Stimulated activated CD4-positive, alpha-beta T cell treated with anti-CD3 and anti-CD28 coated beads, Interleukin-1b, Interleukin-23, amount 100 ng/mL, for 1 hour (primary cell): ENCODE data around the gene SPTSSA.
A peak's percentile ranks its signal among the peaks of the same experiment; 100 is the strongest.
"Not testable (repeated sequence)": the region's sequence is repeated elsewhere in the genome, so short reads cannot be mapped to it uniquely, and the experiment has no call there.

ENCODE experiments used
- DNase-seq, 2 donors: peaks; one replicate each; pipeline ENCODE4 v3.0.0-alpha.2; 2020; ENCODE audit warnings: low read depth in 2 of 2

SPTSSA gene, protein sequence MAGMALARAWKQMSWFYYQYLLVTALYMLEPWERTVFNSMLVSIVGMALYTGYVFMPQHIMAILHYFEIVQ

DNA sequence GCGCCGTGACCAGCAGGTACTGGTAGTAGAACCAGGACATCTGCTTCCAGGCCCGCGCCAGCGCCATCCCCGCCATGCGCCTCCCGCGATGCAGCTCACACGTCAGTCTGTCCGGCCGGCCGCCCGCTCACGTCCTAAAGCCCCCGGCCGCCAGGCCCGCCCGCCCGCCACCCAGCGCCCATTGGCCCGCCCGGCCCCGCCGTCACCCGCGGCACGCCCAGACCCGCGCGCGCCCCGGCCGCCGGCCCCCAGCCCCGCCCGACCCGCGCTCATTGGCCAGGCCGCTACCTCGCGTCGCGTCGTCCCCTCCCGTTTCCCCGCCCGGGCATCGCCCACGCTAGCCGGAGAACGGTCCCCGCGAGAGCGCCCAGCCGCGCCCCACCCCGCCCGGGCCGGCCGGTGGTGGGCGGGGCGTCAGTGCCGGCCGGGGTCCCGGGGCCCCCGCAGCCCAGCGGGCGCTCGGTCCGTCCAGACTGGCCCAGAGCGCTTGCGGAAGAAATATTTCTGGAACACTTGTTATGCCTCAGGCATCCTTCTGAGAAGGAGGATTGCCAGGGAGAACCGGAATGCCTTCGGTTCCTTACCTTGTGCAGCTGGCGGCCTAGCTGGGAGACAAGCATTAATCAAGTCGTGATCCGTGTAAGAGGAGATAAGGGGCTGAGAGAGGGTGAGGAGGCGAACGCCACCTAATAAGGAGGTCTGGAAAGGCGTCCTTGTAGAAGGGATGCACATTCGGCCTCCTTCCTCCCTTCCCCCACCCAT lies at the start of gene SPTSSA:
Gene SPTSSA (minus strand): TSS at position 109 of the 762 bp plus-strand sequence. CDS start 33 bp downstream, at position 76.
- peak; percentile 61 to 79 for DNase-seq

DNA sequence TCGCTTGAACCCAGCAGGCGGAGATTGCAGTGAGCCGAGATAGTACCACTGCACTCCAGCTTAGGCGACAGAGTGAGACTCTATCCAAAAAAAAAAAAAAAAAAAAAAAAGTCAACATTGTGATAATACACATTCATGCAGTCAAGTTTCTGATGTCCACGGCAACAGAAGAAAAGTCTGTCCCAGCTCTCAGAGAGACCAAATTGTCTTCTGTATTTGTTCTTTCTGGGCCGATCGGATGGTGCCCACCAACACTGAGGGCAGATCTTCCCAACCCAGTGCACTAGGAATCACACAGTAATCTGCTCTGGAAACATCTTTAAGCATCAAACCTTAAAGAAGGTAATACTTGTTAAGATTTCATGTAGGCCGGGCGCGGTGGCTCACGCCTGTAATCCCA lies 45.8 kb upstream of the SPTSSA start:
- DNase-seq = no peak

DNA sequence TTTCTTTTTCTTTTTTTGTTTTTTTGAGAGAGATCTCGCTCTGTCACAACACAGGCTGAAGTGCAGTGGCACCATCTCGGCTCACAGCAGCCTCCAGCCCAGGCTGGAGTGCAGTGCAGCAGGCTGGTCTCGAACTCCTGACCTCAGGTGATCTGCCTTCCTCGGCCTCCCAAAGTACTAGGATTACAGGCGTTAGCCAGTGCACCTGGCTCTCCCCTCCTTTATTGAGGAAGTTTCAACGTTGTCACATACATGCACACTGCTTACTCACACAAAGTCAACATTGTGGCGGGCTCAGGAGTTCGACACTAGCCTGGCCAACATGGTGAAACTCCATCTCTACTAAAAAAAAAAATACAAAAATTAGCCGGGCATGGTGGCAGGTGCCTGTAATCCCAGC lies 45.4 kb upstream of the SPTSSA start:
- DNase-seq = no peak

DNA sequence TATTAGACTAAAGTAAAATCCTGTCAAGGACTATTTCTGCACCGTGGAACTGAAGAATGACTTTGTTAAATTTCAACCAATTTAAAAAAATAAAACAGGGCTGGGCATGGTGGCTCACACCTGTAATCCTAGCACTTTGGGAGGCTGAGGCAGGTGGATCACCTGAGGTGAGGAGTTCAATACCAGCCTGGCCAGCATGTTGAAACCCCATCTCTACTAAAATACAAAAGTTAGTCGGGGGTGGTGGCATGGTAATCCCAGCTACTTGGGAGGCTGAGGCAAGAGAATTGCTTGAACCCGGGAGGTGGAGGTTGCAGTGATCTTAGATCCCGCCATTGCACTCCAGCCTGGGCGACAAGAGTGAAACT lies 43.1 kb upstream of the SPTSSA start:
- not testable (repeated sequence) for DNase-seq

DNA sequence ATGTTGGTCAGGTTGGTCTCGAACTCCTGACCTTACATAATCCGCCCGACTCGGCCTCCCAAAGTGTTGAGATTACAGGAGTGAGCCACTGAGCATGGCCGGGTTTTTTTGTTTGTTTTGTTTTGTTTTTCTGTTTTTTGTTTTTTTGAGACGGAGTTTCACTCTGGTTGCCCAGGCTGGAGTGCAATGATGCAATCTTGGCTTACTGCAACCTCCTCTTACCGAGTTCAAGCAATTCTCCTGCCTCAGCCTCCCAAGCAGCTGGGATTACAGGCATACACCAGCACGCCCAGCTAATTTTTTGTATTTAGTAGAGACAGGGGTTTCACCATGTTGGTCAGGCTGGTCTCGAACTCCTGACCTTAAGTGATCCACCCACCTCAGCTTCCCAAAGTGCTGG lies 42.0 kb upstream of the SPTSSA start:
- DNase-seq = not testable (repeated sequence)

DNA sequence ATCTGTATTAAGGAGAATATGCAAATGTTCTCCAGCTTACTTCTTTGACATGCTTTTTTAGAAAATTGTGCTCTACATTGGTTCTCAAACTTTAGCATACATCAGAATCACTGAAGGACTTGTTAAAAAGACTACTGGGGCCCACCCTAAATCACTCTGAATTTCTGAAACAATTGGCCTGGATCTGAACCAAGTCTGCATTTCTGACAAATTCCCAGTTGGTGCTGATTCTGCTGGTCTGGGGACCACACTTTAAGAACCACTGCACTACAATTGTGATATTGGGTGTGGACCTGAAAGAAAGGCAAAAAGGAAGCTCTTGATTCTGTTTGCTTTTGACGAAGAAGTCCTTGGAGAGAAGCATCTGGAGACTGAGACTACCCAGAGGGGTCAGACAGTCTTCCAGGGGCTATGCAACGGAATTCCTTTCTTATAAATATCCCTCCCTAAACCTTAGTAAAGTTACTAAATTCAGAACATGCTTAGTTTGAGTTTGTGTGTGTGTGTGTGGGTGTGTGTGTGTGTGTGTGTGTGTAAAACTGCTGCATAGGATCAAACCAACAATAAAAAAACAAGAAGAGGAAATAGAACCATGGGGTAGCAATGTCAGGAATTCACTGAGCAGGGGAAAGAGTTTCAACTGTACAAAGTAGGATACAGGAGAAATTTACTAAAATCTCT lies 40.6 kb upstream of the SPTSSA start:
- no peak for DNase-seq

DNA sequence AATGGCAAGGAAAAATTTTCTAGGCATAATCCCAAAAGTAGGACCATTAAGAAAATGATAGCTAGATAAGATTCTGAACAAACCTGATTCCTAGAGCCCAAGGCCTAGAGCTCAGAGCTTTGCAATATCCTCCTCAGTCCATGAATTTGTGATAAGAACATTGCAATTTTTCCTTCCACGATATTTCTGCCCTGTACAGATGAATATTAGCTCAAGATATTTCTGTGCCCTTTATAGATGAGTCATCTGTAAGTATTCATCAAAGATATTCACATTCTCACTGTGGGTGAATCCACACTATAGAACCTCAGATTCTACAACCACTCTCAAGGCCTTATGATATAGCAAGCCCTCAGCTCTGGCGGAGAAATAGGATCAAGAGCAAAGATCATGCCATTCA lies 40.0 kb upstream of the SPTSSA start:
- DNase-seq = no peak

DNA sequence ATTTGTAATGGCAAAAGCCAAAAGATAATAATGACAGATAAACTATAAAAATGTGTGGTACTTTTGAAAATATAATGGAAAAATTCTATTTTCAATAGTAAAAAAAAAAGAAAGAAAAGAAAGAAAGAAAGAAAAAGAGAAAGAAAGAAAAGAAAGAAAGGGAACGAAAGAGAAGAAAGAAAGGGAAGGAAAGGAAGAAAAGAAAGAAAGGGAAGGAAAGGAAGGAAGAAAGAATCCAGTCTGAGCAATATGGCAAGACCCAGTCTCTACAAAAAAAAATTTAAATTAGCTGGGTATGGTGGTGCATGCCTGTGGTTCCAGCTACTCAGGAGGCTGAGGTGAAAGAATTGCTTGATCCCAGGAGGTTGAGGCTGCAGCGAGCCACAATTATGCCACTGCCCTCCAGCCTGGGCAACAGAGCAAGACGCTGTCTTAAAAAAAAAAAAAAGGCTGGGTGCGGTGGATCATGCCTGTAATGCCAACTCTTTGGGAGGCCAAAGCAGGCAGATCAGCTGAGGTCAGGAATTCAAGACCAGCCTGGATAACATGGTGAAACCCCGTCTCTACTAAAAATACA lies 39.1 kb upstream of the SPTSSA start:
- no peak for DNase-seq

DNA sequence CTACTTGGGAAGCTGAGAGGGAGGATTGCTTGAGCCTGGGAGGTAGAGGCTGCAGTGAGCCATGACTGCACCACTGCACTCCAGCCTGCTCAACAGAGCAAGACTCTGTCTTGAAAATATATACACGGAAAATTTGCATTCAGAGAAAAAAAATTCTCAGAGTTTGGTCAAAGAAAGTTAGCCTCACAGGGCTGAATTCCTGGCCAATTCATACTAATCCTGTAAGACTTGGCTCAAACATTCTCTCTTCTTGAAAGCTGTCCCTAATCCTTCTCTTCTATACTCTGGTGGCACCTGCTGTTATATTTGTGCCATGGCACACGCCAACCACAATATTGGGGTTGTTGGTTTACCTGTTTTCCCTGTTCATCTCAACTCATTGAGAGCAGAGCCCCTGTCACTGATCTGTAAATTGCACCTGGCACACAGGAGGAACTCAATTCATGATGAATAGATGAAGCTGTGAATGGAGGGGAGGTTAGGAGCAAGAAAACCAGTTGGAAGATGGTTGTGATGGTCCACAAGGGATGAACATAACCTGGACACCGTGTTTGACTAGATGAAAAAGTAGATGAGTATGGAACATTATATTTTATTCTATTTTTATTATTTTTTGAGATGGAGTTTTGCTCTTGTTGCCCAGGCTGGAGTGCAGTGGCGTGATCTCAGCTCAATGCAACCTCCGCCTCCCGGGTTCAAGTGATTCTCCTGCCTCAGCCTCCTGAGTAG lies 36.8 kb upstream of the SPTSSA start:
- DNase-seq = no peak

DNA sequence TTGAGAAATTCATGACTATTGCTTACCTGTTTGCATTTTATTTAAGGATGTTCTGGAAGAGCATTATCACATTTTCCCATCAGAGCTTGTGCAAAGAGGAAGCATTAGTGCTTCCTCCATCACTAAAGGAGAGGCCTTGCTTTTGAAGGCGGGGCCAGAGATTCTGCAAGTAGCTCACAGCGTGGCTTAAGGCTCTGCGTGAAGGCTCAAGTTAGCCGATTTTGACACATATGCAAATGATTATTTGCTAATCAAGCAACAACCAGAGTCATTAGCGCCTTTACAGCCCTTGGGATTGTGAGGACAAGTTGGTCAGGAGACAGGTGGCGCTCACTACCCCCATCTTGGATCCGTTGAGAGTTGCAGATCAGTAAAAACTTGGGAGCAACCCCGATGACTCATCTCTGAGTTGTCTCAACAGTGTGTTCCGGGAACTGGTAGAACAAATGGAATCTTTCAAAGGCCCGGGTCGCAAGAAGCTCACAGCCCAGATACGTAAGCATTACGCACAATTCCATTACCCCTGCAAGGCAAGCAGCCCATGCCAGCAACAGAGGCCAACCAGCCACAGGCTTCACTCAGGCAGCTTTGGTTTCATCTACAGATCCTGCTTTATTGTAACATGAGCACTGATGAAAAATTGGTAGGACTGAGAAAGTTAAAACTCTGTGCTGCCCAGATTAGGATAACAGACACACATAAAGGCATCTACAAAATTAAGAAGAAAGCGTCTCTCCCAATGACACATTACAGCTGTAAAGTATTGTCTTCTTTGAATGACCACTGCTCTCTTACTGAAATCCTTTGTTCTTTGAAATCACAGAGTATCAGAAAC lies 34.9 kb upstream of the SPTSSA start:
- no peak for DNase-seq

DNA sequence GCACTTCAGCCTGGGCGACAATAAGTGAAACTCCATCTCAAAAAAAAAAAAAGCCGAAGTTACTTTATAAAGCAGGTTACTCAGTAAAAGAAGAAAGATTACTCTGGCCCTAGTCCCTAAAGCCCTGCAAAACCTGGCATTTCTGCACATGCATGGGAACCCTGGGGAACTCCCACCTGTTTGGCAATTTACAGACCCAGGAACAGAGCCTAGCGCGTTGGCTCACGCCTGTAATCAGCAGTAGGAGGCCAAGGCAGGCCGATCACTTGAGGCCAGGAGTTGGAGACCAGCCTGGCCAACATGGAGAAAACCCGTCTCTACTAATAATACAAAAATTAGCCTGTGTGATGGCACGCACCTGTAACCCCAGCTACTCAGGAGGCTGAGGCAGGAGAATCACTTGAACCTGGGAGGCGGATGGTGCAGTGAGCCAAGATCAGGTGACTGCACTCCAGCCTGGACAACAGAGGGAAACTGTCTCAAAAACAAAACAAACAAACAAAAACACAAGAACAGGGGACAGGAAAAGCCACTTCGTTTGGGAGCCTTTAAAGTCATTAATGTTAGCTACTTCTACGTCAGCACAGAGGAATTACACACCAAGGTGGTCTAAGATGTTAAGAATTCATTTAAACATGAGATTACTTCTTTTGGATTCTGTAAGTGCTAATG lies 34.1 kb upstream of the SPTSSA start:
- no peak for DNase-seq

DNA sequence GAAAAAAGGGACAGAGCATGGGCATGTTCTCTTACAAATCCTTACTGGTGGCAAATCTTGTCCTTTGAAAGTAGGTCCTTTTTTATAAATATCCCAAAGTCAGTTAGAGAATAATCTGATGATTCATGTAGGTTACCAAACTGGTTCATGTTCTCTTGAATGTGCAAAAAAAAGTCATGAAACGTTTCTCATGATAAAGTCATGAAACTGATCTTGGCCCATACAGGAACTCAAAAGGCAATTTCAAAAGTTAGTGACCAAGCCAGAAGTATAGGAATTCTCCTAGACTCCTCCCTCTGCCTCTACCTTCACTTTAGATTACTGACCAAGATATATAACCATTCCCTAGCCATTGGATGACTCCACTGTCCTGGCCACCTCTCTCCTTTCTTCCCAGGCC lies 27.3 kb upstream of the SPTSSA start:
- DNase-seq = no peak

DNA sequence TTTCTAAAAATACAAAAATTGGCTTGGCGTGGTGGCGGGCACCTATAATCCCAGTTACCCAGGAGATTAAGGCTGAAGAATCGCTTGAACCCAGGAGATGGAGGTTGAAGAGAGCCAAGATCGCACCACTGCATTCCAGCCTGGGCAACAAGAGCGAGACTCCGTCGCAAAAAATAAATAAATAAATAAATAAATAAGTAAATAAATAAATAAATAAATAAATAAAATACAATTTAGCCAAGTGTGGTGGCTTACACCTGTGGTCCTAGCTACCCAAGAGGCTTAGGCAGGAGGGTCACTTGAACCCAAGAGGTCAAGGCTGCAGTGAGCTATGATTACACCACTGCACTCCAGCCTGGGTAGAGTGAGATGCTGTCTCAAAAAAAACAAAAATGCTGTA lies 26.5 kb upstream of the SPTSSA start:
- no peak for DNase-seq

DNA sequence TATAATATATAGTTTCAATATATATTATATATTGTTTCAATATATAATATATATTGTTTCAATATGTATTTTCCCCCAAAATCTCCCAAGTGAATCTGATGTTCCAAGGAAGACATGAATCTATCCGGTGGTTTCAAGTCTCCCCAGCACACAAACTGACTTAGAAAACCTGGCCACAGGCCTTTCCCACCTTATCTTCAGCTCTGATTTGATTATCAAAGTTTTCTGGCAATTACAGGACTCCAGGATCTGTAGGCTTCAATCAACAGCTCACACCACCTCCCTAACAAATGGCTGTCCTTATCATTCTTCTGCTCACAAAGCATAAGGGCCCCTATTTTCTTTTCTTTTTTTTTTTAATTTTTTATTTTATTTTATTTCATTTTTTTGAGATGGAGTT lies 22.7 kb upstream of the SPTSSA start:
- DNase-seq = no peak

DNA sequence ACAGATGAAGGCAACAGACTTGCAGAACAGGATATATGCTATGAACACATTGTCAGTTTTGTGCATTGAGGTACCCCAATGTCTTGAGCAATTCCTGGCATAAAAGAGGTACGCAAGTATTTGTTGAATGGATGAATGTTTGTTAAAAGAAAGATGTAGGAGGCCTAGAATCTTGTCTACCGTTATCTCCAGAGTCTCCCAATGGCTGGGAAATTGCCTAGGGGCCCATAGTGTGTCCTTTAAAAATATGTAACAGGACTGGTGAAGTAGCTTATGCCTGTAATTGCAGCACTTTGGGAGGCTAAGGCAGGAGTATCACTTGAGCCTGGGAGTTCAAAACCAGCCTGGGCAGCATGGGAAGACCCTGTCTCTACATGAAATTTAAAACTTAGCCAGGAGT lies 20.4 kb upstream of the SPTSSA start:
- no peak for DNase-seq

DNA sequence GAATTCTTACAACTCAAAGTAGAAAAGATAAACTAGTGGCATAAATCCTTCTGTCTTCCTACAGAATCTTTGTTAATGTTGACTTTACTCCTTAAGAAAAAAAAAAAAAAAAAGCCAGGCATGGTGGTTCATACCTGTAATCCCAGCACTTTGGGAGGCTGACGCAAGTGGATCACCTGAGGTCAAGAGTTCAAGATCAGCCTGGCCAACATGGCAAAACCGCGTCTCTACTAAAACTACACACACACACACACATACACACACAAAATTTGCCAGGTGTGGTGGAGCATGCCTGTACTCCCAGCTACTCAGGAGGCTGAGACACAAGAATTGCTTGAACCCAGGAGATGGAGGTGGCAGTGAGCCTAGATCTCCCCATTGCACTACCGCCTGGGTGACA lies 17.7 kb upstream of the SPTSSA start:
- no peak for DNase-seq

DNA sequence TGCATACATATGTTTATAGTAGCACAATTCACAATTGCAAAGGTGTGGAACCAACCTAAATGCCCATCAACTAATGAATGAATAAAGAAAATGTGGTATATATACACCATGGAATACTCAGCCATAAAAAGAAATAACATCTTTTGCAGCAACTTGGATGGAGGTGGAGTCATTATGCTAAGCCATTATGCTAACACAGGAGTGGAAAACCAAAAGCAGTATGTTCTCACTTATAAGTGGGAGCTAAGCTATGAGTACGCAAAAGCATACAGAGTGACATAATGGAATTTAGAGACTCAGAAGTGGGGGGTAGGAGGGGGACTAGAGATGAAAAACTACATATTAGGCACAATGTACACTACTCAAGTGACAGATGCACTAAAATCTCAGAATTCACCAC lies 16.2 kb upstream of the SPTSSA start:
- no peak for DNase-seq

DNA sequence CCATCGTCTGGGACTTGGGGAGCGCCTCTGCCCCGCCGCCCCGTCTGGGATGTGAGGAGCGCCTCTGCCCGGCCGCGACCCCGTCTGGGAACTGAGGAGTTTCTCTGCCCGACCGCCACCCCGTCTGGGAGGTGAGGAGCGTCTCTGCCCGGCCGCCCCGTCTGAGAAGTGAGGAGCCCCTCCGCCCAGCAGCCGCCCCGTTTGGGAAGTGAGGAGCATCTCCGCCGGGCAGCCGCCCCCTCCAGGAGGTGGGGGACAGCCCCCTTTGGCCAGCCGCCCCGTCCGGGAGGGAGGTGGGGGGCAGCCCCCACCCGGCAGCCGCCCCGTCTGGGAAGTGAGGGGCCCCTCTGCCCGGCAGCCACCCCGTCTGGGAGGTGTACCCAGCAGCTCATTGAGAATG lies 14.0 kb upstream of the SPTSSA start:
- not testable (repeated sequence) for DNase-seq

DNA sequence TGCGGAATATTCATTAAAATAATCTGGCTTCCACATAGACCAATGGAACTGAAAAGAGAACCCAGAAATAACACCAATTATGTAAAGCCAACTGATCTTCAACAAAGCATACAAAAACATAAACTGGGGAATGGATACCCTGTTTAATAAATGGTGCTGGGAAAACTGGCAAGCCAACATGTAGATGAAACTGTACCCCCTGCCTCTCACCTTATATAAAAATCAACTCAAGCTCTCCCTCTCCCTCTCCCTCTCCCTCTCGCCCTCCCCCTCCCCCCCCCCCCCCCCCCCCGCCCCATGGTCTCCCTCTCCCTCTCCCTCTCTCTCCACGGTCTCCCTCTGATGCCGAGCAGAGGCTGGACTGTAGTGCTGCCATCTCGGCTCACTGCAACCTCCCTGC lies 13.1 kb upstream of the SPTSSA start:
- DNase-seq = no peak

DNA sequence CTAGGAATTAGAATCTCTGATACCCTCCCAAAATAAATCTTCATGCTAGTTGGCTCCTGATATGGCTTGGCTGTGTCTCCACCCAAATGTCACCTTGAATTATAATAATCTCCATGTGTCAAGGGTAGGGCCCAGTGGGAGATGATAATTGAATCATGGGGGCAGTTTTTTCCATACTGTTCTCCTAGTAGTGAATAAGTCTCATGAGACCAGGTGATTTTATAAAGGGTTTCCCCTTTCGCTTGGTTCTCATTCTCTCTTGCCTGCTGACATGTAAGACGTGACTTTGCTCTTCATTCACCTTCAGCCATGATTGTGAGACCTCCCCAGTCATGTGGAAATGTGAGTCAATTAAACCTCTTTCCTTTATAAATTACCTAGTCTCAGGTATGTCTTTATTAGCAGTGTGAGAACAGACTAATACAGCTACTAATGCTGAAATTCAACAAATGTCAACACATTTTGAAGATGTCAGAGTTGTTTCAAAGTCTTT lies 12.2 kb upstream of the SPTSSA start:
- no peak for DNase-seq
